HG03066 (cell line): ENCODE measurements around the gene RCVRN.
"Not testable (repeated sequence)": the region's sequence is repeated elsewhere in the genome, so short reads cannot be mapped to it uniquely, and the experiment has no call there.

ENCODE experiments used
- ATAC-seq: cut with Tn5 transposase; IDR thresholded peaks from one replicate; pipeline ENCODE4 v1.9.1; 2021; ENCODE audit warnings: low read depth; ENCODE audit not compliant: unreplicated experiment

Gene RCVRN

GRCh38 chr17:9922012-9922848 lies 17.2 kb upstream of the RCVRN start:
- ATAC-seq, result no peak

- not testable (repeated sequence) for ATAC-seq
Measured at GRCh38 chr17:9921216-9921615, 16.1 kb upstream of the RCVRN start.

DNA sequence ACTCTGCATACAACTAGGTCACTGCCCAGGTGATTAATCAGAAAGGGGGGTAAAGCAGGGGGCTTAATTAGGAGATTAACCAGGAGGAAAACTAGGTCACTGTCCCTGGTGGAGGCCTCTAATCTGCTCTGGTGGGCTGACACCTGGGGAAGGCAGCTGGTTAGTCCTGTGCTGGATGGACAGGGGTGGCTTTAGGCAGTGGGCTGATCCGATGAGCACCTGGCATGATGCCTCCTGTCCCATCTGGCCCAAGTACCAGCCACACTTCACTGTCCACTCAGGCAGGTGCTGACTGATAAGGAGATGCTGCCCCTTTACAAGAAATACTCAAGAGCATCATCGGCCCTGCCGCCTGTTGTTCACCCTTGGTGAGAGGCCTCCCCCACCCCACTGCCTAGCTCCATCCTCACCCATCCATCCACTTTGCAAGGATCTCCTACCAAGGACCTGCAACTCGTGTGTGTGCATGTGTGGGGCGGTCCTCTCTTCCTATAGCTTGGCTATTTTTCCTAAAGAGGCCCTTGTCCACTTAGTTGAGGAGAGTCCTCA lies 13.8 kb upstream of the RCVRN start:
- ATAC-seq, result no peak

- ATAC-seq, result no peak
Measured at GRCh38 chr17:9918352-9918751, 13.3 kb upstream of the RCVRN start.

- no peak for ATAC-seq
Measured at GRCh38 chr17:9917801-9918200, 12.7 kb upstream of the RCVRN start.

DNA sequence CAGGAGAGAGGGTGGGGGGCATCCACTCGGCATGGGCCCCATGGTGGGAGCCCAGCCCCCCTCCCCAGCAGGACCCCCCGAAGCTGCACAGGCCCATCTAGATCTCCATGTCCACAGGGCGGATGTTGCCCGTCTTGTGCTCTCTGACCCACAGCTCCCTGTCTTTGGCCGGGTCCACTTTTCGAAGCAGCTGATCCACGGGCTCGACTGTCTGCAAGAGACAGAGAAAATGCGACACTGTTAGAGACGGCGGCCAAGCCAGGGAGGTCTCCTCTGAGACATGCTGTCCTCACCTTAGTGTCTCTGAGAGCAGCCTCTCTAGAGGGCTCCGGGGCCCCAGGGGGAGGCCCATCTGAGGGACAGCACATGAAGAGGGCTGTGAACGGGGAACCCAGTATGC lies 12.1 kb upstream of the RCVRN start:
- ATAC-seq, result no peak

GRCh38 chr17:9916108-9916507 lies 11.0 kb upstream of the RCVRN start:
- no peak for ATAC-seq

GRCh38 chr17:9913476-9913875 lies 8.4 kb upstream of the RCVRN start:
- ATAC-seq, result no peak

DNA sequence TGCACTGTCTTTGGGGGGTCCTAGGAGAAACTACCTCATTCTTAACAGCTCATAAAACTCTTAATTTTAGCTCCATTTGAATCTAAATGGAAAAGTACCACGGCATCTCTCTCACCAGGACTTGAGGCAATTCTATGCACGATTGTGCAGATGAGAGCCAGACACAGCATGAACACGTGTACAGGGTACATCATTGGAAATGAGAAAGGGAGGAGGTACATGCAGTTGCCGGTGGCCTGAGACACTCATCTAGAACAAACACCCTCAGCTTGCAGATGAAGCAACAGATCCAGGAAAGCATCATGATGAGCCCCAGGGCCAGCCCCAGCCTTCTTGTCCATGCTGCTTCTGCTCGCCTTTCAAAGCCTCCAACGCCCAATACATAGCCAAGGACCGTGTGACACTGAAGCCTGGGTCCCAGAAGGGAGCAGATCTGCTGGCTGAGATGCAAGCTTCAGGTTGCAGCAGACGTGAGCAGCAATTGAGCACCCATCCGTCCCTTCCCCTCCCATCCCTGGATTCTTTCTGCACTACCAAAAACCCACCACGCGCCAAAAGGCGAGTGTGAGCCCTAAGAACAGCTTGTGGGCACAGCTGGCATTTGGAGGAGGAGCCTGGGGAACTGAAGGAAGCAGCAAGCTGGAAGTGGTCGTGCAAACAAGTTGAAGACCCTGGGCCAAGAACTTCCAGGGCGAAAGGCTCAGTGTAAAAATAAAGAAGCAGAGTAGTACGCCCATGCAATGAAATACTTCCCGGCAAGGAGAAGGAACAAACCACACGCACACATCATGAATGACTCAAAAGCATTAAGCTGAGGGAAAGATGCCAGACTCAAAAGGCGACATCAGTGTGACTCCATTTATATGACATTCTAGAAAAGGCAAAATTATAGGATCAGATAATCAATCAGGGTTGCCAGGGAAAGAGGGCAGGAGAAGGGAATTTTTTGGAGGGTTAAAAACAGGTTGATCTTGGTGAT lies 7.3 kb upstream of the RCVRN start:
- ATAC-seq, result no peak

- ATAC-seq, result no peak
Measured at GRCh38 chr17:9911089-9911488, 6.0 kb upstream of the RCVRN start.

GRCh38 chr17:9908649-9909042 lies 3.6 kb upstream of the RCVRN start:
- no peak for ATAC-seq

DNA sequence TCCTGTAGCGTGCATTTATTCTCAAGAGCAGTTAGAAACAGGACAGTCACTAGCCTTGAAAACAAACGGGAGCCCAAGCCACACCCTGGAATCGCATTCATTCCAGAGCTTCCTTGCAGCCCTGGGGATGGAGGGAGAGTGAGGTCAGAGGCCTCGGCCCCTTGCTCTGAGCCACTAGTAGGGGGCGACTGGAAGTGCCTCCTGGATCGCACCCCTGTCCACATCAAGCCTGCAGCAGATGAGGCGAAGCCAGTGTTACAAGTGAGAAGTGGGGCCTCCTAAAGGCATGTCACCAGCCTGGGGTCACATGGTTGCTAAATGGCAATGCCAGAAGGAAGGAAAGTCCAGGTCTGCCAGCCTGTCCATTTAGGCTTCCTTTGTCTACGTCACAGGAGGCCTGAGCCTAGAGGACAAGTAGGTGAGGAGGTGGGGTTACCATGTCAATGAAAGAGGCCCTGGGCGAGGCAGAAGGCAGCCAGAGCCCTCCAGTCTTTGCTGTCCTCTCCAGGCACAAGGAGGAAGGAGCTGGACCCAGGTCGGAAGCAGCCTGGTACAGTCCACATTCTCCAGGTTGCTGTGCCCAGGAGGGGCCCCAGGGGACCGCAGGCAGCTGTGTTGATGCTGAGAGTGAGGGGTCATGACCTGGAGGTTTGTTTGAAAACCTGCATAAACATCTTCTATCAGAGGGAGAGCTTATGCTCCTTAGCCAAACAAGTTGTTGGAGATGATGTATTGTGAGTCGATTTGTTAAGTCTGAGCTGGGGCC lies 3.0 kb upstream of the RCVRN start:
- no peak for ATAC-seq

DNA sequence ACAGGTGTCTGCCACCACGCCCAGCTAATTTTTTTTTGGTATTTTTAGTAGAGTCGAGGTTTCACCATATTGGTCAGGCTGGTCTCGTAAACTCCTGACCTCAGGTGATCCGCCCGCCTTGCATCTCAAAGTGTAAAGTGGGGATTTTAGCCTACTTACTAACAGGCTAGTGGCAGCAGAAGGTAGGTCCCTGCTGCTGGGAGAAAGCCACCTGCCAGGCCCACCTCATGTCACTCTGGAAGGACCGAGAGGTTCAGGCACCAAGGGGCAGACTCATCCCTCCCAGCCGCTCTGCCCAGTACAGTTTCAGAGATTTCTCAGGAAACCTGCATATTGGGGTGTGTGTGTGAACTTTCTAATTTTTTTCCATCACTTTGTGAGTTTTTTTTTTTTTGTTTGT lies 2.1 kb upstream of the RCVRN start:
- ATAC-seq, result no peak

DNA sequence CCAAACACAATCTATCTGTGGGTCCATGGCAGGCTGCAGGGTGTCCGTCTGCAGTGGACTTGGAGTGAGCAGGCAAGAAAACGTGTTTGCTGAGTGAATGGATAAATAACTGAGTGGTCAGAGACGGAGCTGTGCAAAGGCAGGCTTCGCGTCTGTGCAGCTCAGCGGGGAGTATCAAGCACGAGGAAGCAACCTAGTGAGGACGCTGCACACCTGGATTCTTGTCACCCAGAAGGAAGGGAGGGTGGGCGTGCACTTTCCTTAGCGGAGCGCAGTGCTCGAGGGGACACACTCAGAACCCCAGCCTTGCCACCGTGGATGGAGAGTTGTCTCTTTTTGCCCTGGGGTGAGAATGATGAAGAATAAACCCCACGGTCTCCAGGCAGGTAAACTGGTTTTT lies 1.5 kb upstream of the RCVRN start:
- no peak for ATAC-seq

DNA sequence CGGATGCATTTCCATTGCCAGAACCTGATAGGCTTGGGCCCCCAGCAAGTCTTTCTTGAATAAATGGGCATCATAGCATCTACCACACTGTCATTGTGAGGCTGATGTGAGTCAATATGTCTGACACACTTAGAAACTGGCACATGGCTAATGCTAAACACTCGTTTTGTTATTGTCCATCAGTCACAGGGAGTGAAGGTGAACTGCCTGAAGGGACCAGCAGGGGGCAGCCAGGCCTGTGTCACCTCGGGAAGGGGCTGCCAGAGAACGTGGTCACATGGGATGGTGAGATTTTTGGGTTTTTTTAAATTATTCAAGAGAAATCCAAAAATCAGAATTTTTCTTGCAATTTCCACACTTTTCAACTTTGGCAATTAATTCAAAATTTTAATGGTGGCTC lies 831 bp upstream of the RCVRN start:
- no peak for ATAC-seq

- ATAC-seq, result no peak
Measured at GRCh38 chr17:9904277-9905077, 594 bp downstream of the RCVRN start.

DNA sequence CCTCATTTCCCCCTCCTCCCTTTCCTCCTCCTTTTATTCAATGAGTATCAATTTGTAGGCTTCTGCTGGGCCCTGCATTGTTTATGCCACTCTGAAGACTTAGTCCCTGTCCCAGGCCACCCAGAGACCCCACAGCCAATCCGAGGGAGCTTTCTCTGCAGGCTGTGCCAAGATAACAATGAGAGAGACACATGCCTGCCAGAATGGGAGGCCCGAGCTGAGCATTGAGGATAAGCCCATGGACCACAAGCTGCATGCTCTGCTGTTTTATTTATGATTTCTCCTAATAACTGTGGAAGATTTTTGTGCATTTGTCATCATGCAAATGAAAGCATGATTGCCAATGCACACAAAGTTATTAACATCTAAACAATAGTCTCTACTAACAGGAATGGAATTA lies 3.0 kb downstream of the RCVRN start:
- no peak for ATAC-seq

GRCh38 chr17:9900784-9901183 lies 4.3 kb downstream of the RCVRN start:
- ATAC-seq, result no peak

DNA sequence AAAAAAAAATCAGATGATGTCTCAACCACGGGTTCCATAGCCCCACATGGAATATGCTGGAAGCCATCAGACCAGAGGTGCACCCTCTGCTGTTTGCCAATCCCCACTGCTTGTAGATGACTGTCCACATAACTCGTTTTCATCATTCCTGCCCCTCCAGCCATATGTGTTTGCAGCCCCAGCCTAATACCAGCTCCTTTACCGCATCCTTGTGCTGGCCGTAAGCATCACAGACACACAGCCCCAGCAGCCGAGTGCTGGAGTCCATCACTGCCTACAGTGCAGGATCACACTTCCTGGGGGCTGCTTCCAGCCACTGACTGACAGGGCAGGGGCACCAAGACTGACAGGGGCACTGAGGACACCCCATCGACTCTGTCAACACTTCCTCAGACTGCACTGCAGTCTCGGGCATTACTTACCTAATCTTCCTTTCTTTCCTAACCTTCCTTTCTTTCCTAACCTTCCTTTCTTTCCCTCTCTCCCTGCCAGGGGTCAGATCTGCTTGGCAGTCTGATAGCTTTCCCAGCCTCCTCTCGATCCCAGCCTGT lies 5.0 kb downstream of the RCVRN start:
- no peak for ATAC-seq
